ENCODE results near the gene KCNC1. TPM values are rescaled to one million over a fixed set of nuclear protein-coding genes. Genes with fewer than 3 reads are reported as not detected.

The KCNC1 gene
- total RNA-seq, 1 experiment from 2014 or later: 0.04 TPM

DNA sequence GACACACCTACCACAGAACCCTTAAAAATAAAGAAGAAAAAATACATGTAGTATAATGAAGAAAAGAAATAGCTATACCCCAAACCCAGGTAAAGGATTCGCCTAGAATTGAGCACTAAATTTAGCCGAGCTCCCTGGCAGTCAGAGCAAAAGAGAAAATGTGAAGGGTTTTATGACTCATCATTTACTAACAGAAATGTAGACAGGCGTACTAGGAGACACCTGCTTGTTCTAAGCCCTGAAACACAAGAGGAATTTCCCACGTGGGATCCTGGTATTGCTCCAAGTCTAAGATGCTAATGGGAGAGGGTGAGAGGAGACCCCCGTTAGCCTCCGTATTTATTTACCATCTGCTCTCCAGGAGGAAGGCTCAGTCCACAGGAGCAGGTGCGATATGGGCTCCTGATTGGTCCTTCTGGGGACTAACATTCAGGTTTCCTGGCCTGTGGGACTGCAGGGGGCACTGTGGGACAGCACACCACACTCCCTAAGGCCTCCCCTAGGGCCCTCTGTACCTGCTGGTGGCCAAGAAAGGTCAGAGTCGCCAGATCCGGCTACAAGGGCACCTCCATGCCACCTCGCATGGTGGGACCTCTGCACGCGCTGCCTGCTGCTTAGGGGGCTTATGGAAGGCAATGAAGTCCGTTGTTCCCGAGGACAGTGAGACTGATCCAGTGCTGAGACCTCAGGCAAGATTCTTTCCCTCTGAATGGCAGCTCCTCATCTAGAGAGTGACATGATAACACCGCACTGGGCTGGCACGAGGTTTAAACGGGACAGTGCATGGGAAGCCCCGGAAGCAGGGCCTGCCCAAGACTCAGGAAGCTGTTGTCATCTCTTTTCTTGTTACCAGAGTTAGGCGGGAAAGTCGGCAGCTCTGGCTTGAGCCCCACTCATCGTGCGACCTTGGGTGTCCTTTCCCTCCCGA, 25.8 kb downstream of the KCNC1 start:
- Mint-ChIP-seq H3K36me3 (ENCODE audit: insufficient read depth in 1 of 3, low read depth in 3 of 3) (no peaks in the 10 kb centered on the region), H3K9me3 (no peaks in the 10 kb centered on the region; a peak in 2 of 5 replicates), H3K27ac (peak overlapping the region in 1 of 3 experiments; percentile 18; a peak in 2 of 7 replicates), H3K27me3 (ENCODE audit: low read depth) (peaks cover 22% of the 10 kb centered on the region), H3K4me1 (peaks cover 2 to 7% of the 10 kb centered on the region in 2 experiments; a peak in 3 of 4 replicates), H3K4me3 (no peak overlapping the region)
- Histone ChIP-seq H3K27ac (ENCODE audit: insufficient read length, low read depth, low read length) (no peak overlapping the region), H2BK20ac (ENCODE audit: low read depth, low read length, poor library complexity, severe bottlenecking) (no peak overlapping the region), H3K56ac (ENCODE audit: insufficient read length, low read depth, low read length) (no peak overlapping the region), H4K8ac (replicated peaks; ENCODE audit: insufficient read length, low read depth, low read length) (no peak overlapping the region), H3T11ph (ENCODE audit: low read length) (no peak overlapping the region), H3K9ac (ENCODE audit: extremely low read depth, insufficient read length, low read length) (no peak overlapping the region), H3K23me2 (ENCODE audit: insufficient read length, low read depth, low read length, poor library complexity, severe bottlenecking) (no peaks in the 10 kb centered on the region), H3K14ac (ENCODE audit: insufficient read depth, low read length) (no peak overlapping the region), H3K79me2 (ENCODE audit: insufficient read depth, low read length) (no peaks in the 10 kb centered on the region), H2BK5ac (ENCODE audit: insufficient read length, low read length) (no peak overlapping the region), H3K4me1 (ENCODE audit: insufficient read depth, low read length) (no peaks in the 10 kb centered on the region), H3K27me3 (ENCODE audit: insufficient read depth, low read length) (no peaks in the 10 kb centered on the region), H4K20me1 (ENCODE audit: control insufficient read depth, insufficient read depth, insufficient read length) (peaks cover 3% of the 10 kb centered on the region), H2AFZ (ENCODE audit: low read length) (no peak overlapping the region), H2BK12ac (ENCODE audit: insufficient read length, low read depth, low read length) (no peak overlapping the region), H3K18ac (ENCODE audit: insufficient read length, low read depth, low read length) (no peak overlapping the region), H2BK15ac (ENCODE audit: low read depth, low read length) (no peak overlapping the region), H4K91ac (ENCODE audit: insufficient read length, low read depth, low read length) (no peak overlapping the region), H2BK120ac (ENCODE audit: low read depth, low read length, poor library complexity, severe bottlenecking) (no peak overlapping the region), H2AK5ac (ENCODE audit: insufficient read length, low read length) (no peak overlapping the region), H3K9me3 (ENCODE audit: control insufficient read depth, low read depth, low read length) (no peaks in the 10 kb centered on the region), H4K5ac (ENCODE audit: insufficient read length, low read depth, low read length) (no peak overlapping the region), H3K79me1 (ENCODE audit: insufficient read depth, low read depth, low read length, poor library complexity, severe bottlenecking) (no peaks in the 10 kb centered on the region), H3K4me2 (ENCODE audit: insufficient read depth, insufficient read length, low read length) (no peak overlapping the region), H3K23ac (ENCODE audit: insufficient read length, low read depth, low read length) (no peak overlapping the region), H3K4ac (ENCODE audit: low read depth, low read length) (no peak overlapping the region)
- WGBS (ENCODE audit: extremely low coverage, insufficient read length, low lambda C conversion rate): no CpG with 5 or more reads among the region's 23 CpGs
- TF ChIP-seq, protein P1, sequence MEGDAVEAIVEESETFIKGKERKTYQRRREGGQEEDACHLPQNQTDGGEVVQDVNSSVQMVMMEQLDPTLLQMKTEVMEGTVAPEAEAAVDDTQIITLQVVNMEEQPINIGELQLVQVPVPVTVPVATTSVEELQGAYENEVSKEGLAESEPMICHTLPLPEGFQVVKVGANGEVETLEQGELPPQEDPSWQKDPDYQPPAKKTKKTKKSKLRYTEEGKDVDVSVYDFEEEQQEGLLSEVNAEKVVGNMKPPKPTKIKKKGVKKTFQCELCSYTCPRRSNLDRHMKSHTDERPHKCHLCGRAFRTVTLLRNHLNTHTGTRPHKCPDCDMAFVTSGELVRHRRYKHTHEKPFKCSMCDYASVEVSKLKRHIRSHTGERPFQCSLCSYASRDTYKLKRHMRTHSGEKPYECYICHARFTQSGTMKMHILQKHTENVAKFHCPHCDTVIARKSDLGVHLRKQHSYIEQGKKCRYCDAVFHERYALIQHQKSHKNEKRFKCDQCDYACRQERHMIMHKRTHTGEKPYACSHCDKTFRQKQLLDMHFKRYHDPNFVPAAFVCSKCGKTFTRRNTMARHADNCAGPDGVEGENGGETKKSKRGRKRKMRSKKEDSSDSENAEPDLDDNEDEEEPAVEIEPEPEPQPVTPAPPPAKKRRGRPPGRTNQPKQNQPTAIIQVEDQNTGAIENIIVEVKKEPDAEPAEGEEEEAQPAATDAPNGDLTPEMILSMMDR (conservative IDR thresholded peaks at IDR 0.05): peak; percentile 84
- peak; percentile 92 for DNase-seq
